NCI-H510A treated with DMSO at 0.1 percent for 48 hours (cell line): Measurements from ENCODE around the gene XKR8.
"Not testable (repeated sequence)": the region's sequence is repeated elsewhere in the genome, so short reads cannot be mapped to it uniquely, and the experiment has no call there.

Experiments
- DNase-seq: peaks from one replicate; lab custom pipeline; 2025; lab: John Stamatoyannopoulos, UW

XKR8 gene

DNA sequence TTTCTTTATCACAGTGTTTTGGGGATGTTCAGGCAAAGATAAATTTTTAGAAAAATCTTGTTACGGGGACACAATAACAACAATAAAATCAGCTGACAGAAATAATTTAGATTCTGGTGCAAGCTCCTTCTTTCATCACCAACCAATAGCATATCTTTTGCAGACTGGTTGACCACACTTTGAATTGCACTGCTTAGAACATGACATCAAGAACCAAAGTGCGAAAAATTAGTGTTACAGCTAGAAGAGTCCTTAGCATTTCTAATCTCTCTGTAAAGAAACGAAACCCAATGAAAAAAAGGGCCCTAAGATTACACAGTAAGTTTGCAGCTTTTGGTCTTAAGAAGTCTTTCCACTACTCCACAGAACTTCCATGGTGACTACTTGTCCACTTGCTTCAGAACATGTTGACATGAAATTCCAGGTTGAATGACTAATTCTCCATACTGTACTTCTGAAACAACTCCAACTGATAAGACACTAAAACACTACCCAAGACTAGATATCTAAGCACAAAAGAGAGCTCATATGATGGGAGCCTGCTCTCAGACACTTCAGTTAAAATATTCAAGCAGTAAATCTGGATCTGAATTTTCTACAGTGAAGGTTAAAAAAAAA, 31.3 kb downstream of the XKR8 start:
- no peak for DNase-seq

DNA sequence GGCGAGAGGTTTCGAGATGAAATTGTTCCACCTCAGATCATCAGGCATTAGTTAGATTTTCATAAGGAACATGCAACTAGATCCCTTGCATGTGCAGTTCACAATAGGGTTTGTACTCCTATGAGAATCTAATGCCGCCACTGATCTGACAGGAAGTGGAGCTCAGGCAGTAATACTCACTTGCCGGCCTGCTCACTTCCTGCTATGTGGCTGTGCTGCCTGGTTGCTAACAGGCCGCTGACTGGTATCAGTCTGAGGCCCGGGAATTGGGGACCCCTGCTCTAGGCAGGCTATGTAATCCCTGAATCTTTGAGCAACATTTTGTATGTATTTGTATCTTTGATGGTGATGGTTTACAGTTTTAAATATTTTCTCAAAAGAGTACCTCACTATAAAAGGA, 32.5 kb downstream of the XKR8 start:
- no peak for DNase-seq

DNA sequence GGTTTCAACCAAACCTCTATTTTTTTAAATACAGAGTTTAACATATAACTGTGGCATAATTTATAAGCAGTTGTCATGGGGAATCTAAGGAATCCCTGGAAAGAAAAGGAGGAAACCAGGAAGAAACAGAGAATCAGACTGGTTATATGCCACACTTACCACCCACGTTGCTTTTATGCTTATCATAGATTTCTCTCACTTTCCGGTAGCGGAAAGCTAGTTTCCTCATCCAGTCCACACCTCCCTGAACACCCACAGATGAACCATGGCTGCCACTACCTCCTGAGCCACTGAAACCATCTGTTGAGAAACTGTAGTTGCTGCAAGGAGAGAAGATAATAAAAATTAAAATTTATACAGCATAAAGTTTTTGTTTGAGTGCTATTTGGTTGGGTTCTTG, 33.5 kb downstream of the XKR8 start:
- no peak for DNase-seq

DNA sequence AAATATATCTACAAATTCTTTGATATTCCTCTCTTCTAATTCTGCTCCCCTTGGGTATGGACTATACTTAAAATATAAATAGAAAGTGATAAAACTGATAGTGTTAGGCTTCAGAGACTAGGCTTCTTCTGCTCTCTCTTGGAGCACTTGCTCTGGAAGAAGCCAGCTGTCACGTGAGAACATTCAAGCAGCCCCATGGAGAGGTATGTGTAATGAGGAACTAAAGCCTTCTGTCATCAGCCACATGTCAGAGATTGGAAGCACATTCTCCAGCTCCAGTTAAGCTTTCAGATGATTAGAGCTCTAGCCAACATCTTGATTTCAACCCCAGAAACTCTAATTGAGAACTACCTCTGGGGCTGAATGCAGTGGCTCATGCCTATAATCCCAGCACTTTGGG, 34.3 kb downstream of the XKR8 start:
- DNase-seq: no peak

DNA sequence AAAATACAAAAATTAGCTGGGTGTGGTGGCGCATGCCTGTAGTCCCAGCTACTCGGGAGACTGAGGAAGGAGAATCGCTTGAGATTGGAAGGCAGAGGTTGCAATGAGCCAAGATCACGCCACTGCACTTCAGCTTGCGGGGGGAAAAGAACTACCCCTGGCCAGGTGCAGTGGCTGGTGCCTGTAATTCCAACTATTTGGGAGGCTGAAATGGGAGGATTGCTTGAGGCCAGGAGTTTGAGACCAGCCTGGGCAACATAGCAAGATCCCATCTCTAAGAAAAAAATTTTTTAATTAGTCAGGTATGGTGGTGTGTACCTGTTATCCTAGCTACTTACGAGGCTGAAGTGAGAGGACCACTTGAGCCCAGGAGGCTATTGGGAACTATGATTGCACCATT, 34.8 kb downstream of the XKR8 start:
- DNase-seq: not testable (repeated sequence)

DNA sequence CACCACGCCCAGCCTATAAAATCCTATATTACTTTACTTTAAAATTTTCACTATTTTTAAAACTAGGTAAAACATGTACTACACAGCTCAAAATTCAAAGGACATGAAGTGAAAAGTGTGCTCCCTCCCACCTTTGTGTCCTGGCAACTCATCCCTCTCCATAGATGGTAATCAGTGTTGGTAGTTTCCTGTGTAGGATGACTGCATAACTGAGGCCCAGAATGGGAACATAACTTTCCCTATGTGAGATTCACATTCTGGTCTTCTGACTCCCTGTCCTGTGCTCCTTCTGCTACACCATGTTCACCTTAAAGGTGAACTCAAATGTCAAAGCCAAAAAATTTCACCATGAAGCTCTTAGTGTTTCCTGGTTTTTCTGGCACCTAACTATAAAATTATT, 39.3 kb downstream of the XKR8 start:
- no peak for DNase-seq

DNA sequence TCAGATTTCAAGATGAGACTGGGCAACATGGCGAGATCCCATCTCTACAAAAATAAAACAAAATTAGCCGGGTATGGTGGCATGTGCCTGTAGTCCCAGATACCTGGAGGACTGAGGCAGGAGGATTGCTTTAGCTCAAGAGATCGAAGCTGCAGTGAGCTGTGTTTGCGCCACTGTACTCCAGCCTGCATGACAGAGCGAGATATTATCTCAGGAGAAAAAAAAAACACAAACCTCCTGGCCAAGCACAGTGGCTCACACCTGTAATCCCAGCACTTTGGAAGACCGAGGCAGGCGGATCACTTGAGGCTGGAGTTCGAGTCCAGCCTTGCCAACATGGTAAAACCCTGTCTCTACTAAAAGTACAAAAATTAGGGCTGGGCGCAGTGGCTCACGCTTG, 42.8 kb downstream of the XKR8 start:
- no peak for DNase-seq

DNA sequence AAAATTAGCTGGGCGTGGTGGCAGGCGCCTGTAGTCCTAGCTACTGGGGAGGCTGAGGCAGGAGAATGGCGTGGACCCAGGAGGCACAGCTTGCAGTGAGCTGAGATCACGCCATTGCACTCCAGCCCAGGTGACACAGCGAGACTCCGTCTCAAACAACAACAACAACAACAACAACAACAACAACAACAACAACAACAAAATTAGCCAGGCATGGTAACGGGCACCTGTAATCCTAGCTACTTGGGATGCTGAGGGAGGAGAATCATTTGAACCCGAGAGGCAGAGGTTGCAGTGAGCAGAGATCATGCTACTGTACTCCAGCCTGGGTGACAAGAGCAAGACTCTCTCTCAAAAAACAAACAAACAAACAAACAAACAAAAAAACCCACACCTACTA, 43.3 kb downstream of the XKR8 start:
- DNase-seq: not testable (repeated sequence)

DNA sequence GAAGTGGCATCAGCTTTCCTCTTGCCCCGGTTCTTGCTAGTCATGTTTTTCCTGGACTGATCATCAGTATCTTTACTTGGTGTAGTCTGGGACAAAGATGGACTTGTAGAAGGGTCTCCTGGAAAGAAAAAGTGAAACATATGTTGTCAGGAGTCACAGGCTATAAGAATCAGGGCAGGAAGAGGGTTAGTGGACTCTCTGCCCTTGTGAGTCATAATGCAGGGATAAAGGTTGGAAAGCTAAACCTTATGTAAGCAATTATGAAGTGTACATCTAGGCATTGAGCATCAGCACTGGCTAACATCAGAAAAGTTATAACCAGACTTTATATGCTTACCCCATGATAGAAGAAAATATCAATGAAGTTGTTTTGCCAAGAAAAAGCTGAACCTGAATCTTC, 51.2 kb downstream of the XKR8 start:
- DNase-seq: no peak
